Neuronal stem cell (in vitro differentiated cells): ENCODE data around the gene PRSS2.
"Not testable (repeated sequence)": the region's sequence is repeated elsewhere in the genome, so short reads cannot be mapped to it uniquely, and the experiment has no call there.

Experiments used
- DNase-seq: peaks from one replicate; pipeline ENCODE4 v3.0.0-alpha.2; 2013; ENCODE audit warnings: low spot score
- H2AFZ ChIP-seq: one replicate; pipeline ENCODE4 v1.6.1; 2013; ENCODE audit warnings: mild to moderate bottlenecking, low read length, inconsistent platforms
- H2AK5ac ChIP-seq: 2 replicates; pipeline ENCODE4 v1.6.1; 2013; ENCODE audit warnings: low read depth, mild to moderate bottlenecking, inconsistent platforms, low read length, moderate library complexity, mixed read lengths
- H2BK120ac ChIP-seq: 2 replicates; pipeline ENCODE4 v1.6.1; 2013; ENCODE audit warnings: low read depth, mild to moderate bottlenecking, inconsistent platforms, low read length, moderate library complexity, mixed read lengths
- H2BK12ac ChIP-seq: one replicate; pipeline ENCODE4 v1.6.1; 2013; ENCODE audit warnings: low read length, inconsistent platforms
- H2BK15ac ChIP-seq: 2 replicates; pipeline ENCODE4 v1.6.1; 2013; ENCODE audit warnings: mild to moderate bottlenecking, low read length, inconsistent platforms, mixed read lengths
- H2BK5ac ChIP-seq: one replicate; pipeline ENCODE4 v1.6.1; 2013; ENCODE audit warnings: inconsistent platforms, mild to moderate bottlenecking, low read length, moderate library complexity
- H3K14ac ChIP-seq: one replicate; pipeline ENCODE4 v1.6.1; 2013; ENCODE audit warnings: low read length, inconsistent platforms
- H3K18ac ChIP-seq: 2 replicates; pipeline ENCODE4 v1.6.1; 2013; ENCODE audit warnings: low read length, inconsistent platforms
- H3K23ac ChIP-seq: 2 replicates; pipeline ENCODE4 v1.6.1; 2013; ENCODE audit warnings: low read depth, mild to moderate bottlenecking, mixed read lengths, low read length, inconsistent platforms; ENCODE audit not compliant: poor library complexity
- H3K27ac ChIP-seq: replicated peaks from 3 replicates; pipeline ENCODE4 v1.5.1; 2013; ENCODE audit warnings: low read length, inconsistent platforms
- H3K27me3 ChIP-seq, 3 experiments: 2 replicates each; pipeline ENCODE4 v1.6.1; 2013; ENCODE audit warnings: low read length in 3 of 3, mild to moderate bottlenecking in 2 of 3, inconsistent platforms in 1 of 3, low read depth in 1 of 3, mixed read lengths in 1 of 3, moderate library complexity in 1 of 3; ENCODE audit not compliant: control insufficient read depth in 3 of 3, insufficient read depth in 3 of 3
- H3K36me3 ChIP-seq, 2 donors: replicated peaks in 1 of 2; 2 replicates each; pipeline ENCODE4 v1.6.1; 2013; ENCODE audit warnings: low read length in 2 of 2; ENCODE audit not compliant: control insufficient read depth in 2 of 2, insufficient read depth in 2 of 2
- H3K4ac ChIP-seq: 2 replicates; pipeline ENCODE4 v1.6.1; 2013; ENCODE audit warnings: inconsistent platforms, mild to moderate bottlenecking, low read length, moderate library complexity
- H3K4me1 ChIP-seq, 2 donors: 1 replicate in 1 of 2; 2 replicates in 1 of 2; pipeline ENCODE4 v1.6.1; 2013; ENCODE audit warnings: low read length in 2 of 2, low read depth in 1 of 2; ENCODE audit not compliant: control insufficient read depth in 2 of 2, insufficient read depth in 1 of 2
- H3K4me2 ChIP-seq: one replicate; pipeline ENCODE4 v1.6.1; 2013; ENCODE audit warnings: mild to moderate bottlenecking, low read length, inconsistent platforms; ENCODE audit not compliant: insufficient read depth, poor library complexity, severe bottlenecking
- H3K4me3 ChIP-seq, 2 donors: 2 replicates each; pipeline ENCODE4 v1.5.1; 2013; ENCODE audit warnings: low read length in 2 of 2, mild to moderate bottlenecking in 2 of 2, inconsistent platforms in 1 of 2, moderate library complexity in 1 of 2
- H3K79me1 ChIP-seq: one replicate; pipeline ENCODE4 v1.6.1; 2013; ENCODE audit warnings: low read depth, mild to moderate bottlenecking, inconsistent platforms, low read length, moderate library complexity
- H3K9ac ChIP-seq: one replicate; pipeline ENCODE4 v1.6.1; 2013; ENCODE audit warnings: mild to moderate bottlenecking, low read depth, low read length, inconsistent platforms; ENCODE audit not compliant: poor library complexity
- H3K9me3 ChIP-seq, 2 donors: replicated peaks in 1 of 2; 2 replicates each; pipeline versions ENCODE3 to v1.6.1; 2013; ENCODE audit warnings: low read length in 2 of 2, mild to moderate bottlenecking in 2 of 2, inconsistent platforms in 1 of 2, low read depth in 1 of 2, mixed read lengths in 1 of 2, moderate library complexity in 1 of 2; ENCODE audit not compliant: control insufficient read depth in 2 of 2, insufficient read depth in 1 of 2
- H4K8ac ChIP-seq: one replicate; pipeline ENCODE4 v1.6.1; 2013; ENCODE audit warnings: low read depth, mild to moderate bottlenecking, inconsistent platforms, low read length, moderate library complexity
- H4K91ac ChIP-seq: one replicate; pipeline ENCODE4 v1.6.1; 2013; ENCODE audit warnings: low read length, low read depth, mild to moderate bottlenecking, inconsistent platforms; ENCODE audit not compliant: poor library complexity
- WGBS, 2 donors: extraction: QIAGEN DNeasy Blood & Tissue Kit; methylation state at CpG; one replicate each; pipeline ENCODE4 v1.1.7; 2013; ENCODE audit warnings: missing lambda C conversion rate in 2 of 2, mixed read lengths in 1 of 2; ENCODE audit not compliant: insufficient read length in 2 of 2, insufficient replicate concordance in 1 of 2; ENCODE audit errors: extremely low coverage in 2 of 2; 5-methylcytosine and 5-hydroxymethylcytosine counted together

Gene PRSS2

DNA sequence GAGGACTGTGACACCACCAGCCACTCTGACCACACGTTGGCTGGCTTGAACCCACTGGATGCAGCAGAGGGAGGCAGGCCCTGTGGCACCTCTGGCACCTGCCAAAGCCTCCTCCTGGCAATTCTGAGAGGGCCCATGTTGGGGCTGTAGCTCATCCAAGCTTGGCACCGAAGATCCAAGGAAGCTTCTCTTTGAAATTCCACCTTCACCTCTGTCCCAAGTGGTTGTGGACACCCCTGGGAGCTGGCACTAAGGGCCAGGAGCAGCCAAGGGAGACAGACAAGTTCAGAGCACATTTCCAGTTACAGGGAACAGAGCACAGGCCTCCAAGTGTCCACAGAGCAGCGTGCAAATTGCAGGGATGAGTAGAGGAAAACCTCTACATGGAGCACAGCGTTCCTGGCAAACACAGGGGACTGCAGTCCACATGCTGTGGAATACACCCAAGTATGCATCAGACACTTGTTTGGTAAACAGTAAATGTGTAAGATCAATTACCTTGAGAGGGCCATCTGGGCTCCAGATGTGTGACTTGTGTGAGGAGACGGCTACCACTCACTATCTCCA is 16.8 kb upstream of the PRSS2 start:
- H3K27ac ChIP-seq, H4K91ac ChIP-seq, H2BK15ac ChIP-seq, DNase-seq, H2AFZ ChIP-seq, H2BK5ac ChIP-seq, H3K27me3 ChIP-seq, H3K4me2 ChIP-seq, H3K4me3 ChIP-seq, H3K23ac ChIP-seq, H3K4ac ChIP-seq, H3K9me3 ChIP-seq, H2BK12ac ChIP-seq, H2AK5ac ChIP-seq, H3K18ac ChIP-seq, H4K8ac ChIP-seq, H3K9ac ChIP-seq, H3K79me1 ChIP-seq, H3K4me1 ChIP-seq, H2BK120ac ChIP-seq, H3K36me3 ChIP-seq, H3K14ac ChIP-seq: not testable (repeated sequence)
- WGBS, 2 donors: no CpG with 5 or more reads among the region's 5 CpGs

DNA sequence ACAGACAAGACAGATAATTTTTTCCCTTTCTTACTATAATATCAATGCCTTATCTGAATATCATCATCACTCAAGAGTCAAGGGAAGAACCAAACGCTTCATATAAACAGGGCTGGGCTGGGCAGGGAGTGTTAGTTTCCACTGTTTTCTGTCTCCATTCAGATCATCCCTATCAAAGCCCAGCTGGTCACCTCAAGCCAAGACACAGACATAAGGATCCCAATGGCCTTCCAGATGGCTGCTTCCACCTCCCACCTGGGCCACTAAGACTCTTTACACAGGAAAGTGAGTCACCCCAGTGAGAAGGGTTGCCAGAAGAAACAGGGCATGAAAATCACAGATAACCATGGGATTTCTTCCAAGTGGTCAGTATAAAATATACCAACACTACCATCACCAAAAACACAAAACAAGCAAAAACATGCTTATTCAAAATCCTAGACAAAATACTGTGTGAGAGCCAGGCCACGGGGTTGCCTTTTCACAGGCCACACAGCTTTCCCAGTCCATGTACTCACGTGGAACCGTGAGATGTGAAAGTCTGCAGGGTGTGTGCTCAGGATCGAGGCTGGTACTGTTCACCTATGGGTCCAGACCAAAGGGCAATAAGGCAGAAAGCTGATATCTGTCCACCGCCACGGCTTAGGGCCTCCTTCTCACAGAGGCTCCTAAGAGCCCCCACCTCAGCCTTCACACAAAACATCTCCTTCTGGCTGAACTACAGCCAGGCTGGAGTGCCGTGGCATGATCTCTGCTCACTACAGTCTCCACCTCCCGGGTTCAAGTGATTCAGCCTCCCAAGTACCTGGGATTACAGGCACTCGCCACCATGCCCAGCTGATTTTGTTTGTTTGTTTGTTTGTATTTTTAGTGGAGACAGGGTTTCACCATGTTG is 15.8 kb upstream of the PRSS2 start:
- Histone ChIP-seq H3K4me1 (no peaks in the 10 kb centered on the region), H3K23ac (no peak overlapping the region), H3K27ac (no peak overlapping the region), H3K9me3 (no peaks in the 10 kb centered on the region), H2AK5ac (no peak overlapping the region), H3K18ac (no peak overlapping the region), H3K14ac (no peak overlapping the region), H2BK120ac (no peak overlapping the region), H3K79me1 (no peaks in the 10 kb centered on the region), H4K91ac (no peak overlapping the region), H3K9ac (no peak overlapping the region), H3K4ac (no peak overlapping the region), H2BK5ac (no peak overlapping the region), H2BK12ac (no peak overlapping the region), H3K27me3 (no peaks in the 10 kb centered on the region), H2BK15ac (no peak overlapping the region), H3K4me3 (no peak overlapping the region), H3K4me2 (no peak overlapping the region), H4K8ac (no peak overlapping the region), H3K36me3 (no peaks in the 10 kb centered on the region), H2AFZ (no peak overlapping the region)
- DNase-seq: no peak
- WGBS, 2 donors: no CpG with 5 or more reads among the region's 10 CpGs

DNA sequence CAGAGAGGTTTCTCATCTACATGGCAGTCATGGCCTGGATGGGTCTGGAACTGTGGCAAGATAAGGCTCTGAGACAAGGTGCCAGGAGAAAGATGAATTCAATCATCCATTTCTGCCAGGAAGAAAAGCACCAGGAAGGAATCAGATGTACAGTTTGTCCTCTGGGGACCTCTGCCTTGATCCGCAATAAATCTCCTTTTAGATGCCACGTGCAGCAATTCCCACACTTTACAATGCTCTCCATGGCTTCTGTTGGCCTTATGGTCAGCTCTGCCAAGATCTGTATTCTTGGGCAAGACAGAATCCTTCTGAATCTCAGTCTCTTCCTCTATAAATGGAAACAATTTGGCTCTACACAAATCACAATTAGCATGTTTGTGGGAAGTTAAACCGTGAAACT is 12.5 kb upstream of the PRSS2 start:
- H3K14ac ChIP-seq, H3K79me1 ChIP-seq, H2BK15ac ChIP-seq, H2AK5ac ChIP-seq, H3K4me2 ChIP-seq, H3K9ac ChIP-seq, H3K9me3 ChIP-seq, H2BK120ac ChIP-seq, H4K91ac ChIP-seq, H2AFZ ChIP-seq, H2BK12ac ChIP-seq, DNase-seq, H3K36me3 ChIP-seq, H3K27ac ChIP-seq, H3K4me3 ChIP-seq, H3K4me1 ChIP-seq, H3K23ac ChIP-seq, H4K8ac ChIP-seq, H3K18ac ChIP-seq, H3K27me3 ChIP-seq, H2BK5ac ChIP-seq, H3K4ac ChIP-seq: not testable (repeated sequence)
- WGBS, 2 donors: no CpG with 5 or more reads among the region's 3 CpGs

DNA sequence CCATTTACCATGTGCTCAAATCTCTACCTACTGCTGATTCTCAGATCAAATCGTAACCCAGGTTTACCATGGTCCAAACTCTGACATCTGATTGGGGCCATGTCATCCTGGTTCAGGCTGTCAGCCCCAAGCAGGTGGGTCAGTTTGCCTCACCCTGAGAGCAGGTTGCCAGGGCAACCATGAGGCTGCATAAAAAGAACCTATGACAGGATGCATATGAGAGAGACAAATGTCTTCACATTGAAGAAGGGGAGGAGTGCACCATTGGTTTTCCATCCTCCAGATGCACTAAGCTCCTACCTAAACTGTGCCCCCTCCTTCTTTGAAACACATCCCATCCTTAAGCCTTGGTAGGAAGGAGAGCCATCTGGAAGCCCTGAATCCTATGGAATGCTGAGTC is 11.3 kb upstream of the PRSS2 start:
- no peak overlapping the region for H3K9ac ChIP-seq
- no peak overlapping the region for H3K4me2 ChIP-seq
- H3K36me3 ChIP-seq: no peaks in the 10 kb centered on the region
- H3K27me3 ChIP-seq: no peaks in the 10 kb centered on the region
- H3K27ac ChIP-seq: no peak overlapping the region
- no peak overlapping the region for H4K91ac ChIP-seq
- no peaks in the 10 kb centered on the region for H3K9me3 ChIP-seq
- H4K8ac ChIP-seq: no peak overlapping the region
- H2BK5ac ChIP-seq: no peak overlapping the region
- no peak for DNase-seq
- no peak overlapping the region for H2AK5ac ChIP-seq
- H3K79me1 ChIP-seq: no peaks in the 10 kb centered on the region
- H3K18ac ChIP-seq: no peak overlapping the region
- H2BK15ac ChIP-seq: no peak overlapping the region
- no peak overlapping the region for H2BK12ac ChIP-seq
- no peak overlapping the region for H3K14ac ChIP-seq
- H2AFZ ChIP-seq: no peak overlapping the region
- H3K4me3 ChIP-seq: no peak overlapping the region
- H2BK120ac ChIP-seq: no peak overlapping the region
- WGBS, 2 donors: no CpG with 5 or more reads among the region's 1 CpG
- H3K4me1 ChIP-seq: no peaks in the 10 kb centered on the region
- no peak overlapping the region for H3K23ac ChIP-seq
- H3K4ac ChIP-seq: no peak overlapping the region
